PC-3 (cell line): ENCODE measurements around the gene PRR13. TPM values are rescaled to one million over a fixed set of nuclear protein-coding genes. Genes with fewer than 3 reads are reported as not detected.

Experiments used
- ATAC-seq: fragments of 200-7000 bp; cut with Tn5 transposase; 2 replicates; pipeline ENCODE4 v1.9.1; 2020; ENCODE audit warnings: mild to moderate bottlenecking, moderate library complexity
- BruUV-seq: library from RNA; stranded (reverse); fragments of 400-500 nt; replicated peaks from 2 replicates; lab custom pipeline; 2021; lab: Mats Ljungman, UMichigan
- CTCF ChIA-PET: fragments of 300-600 bp; sonication (Branson Sonifier 250); formaldehyde crosslinking; loops from one replicate; lab custom pipeline; 2022; ENCODE audit warnings: antibody characterized with exemption; lab: Charles Lee
- POLR2A ChIA-PET: fragments of 300-600 bp; sonication (Branson Sonifier 250); formaldehyde crosslinking; loops from one replicate; lab custom pipeline; 2022; ENCODE audit warnings: antibody characterized with exemption; ENCODE audit not compliant: unreplicated experiment; lab: Charles Lee
- DNase-seq: peaks from one replicate; pipeline ENCODE4 v3.0.0-alpha.2; 2015
- H2AFZ ChIP-seq: fragments of 300-600 bp; sonication (generic); 2 replicates; pipeline ENCODE4 v1.6.0; 2016; ENCODE audit warnings: antibody characterized with exemption, low read length
- H3F3A ChIP-seq: fragments of 300-600 bp; sonication (generic); one replicate; pipeline ENCODE4 v1.6.0; 2017; ENCODE audit warnings: antibody characterized with exemption, low read length, control low read depth, mild to moderate bottlenecking; ENCODE audit not compliant: unreplicated experiment
- H3K27ac ChIP-seq: fragments of 300-600 bp; sonication (generic); 2 replicates; pipeline ENCODE4 v1.5.1; 2016; ENCODE audit warnings: mild to moderate bottlenecking, low read length
- H3K27me3 ChIP-seq: fragments of 300-600 bp; sonication (generic); 2 replicates; pipeline ENCODE4 v1.6.1; 2016; ENCODE audit warnings: low read length, mixed read lengths
- H3K36me3 ChIP-seq: fragments of 300-600 bp; sonication (generic); 2 replicates; pipeline ENCODE4 v1.6.1; 2016; ENCODE audit warnings: low read depth, mixed run types, low read length, mixed read lengths
- H3K4me1 ChIP-seq: fragments of 300-600 bp; sonication (generic); 2 replicates; pipeline ENCODE4 v1.5.1; 2016; ENCODE audit warnings: low read length; ENCODE audit not compliant: insufficient read depth
- H3K4me2 ChIP-seq: fragments of 300-600 bp; sonication (generic); 2 replicates; pipeline ENCODE4 v1.6.0; 2016; ENCODE audit warnings: low read length
- H3K4me3 ChIP-seq: fragments of 300-600 bp; sonication (generic); 2 replicates; pipeline ENCODE4 v1.5.1; 2016; ENCODE audit warnings: mild to moderate bottlenecking, low read length, mixed read lengths
- H3K79me2 ChIP-seq: fragments of 300-600 bp; sonication (generic); 2 replicates; pipeline ENCODE4 v1.6.1; 2017; ENCODE audit warnings: low read length, mixed read lengths
- H3K9ac ChIP-seq: fragments of 300-600 bp; sonication (generic); 2 replicates; pipeline ENCODE4 v1.6.0; 2016; ENCODE audit warnings: mild to moderate bottlenecking, low read length
- H3K9me2 ChIP-seq: fragments of 300-600 bp; sonication (generic); replicated peaks from 2 replicates; pipeline ENCODE4 v1.6.1; 2016; ENCODE audit warnings: mixed run types, low read length, mixed read lengths
- H3K9me3 ChIP-seq: fragments of 300-600 bp; sonication (generic); 2 replicates; pipeline ENCODE4 v1.6.1; 2016; ENCODE audit warnings: low read length, mixed read lengths
- H4K20me1 ChIP-seq: fragments of 300-600 bp; sonication (generic); 2 replicates; pipeline ENCODE4 v1.6.1; 2016; ENCODE audit warnings: low read length, mixed read lengths
- EZH2 ChIP-seq: fragments of 300-600 bp; sonication (generic); IDR thresholded peaks from one replicate; pipeline ENCODE4 v1.6.1; 2017; ENCODE audit warnings: antibody characterized with exemption, mild to moderate bottlenecking, low read length; ENCODE audit not compliant: unreplicated experiment
- EZH2phosphoT487 ChIP-seq: fragments of 300-600 bp; sonication (generic); IDR thresholded peaks from 2 replicates; pipeline ENCODE4 v1.6.1; 2018; ENCODE audit warnings: mild to moderate bottlenecking, antibody characterized with exemption, low read length, borderline replicate concordance
- intact Hi-C: fragments of 100-400 bp; cut with micrococcal nuclease; formaldehyde crosslinking; loops from 2 replicates; pipeline ENCODE4 v1.9.0; 2023
- total RNA-seq: library from RNA; depleted of rRNA; stranded (reverse); fragments of >200 nt; gene quantifications from 2 replicates; pipeline ENCODE4 v1.2.3, GENCODE V29; 2014
- TF ChIP-seq, protein P1 (sequence below): fragments of 300-600 bp; sonication (generic); conservative IDR thresholded peaks from 2 replicates; pipeline ENCODE4 v1.5.1; 2017; ENCODE audit warnings: antibody characterized with exemption, low read depth, mild to moderate bottlenecking, low read length

The PRR13 gene
- total RNA-seq, 1 experiment from 2014 or later, result 54.2 TPM

DNA sequence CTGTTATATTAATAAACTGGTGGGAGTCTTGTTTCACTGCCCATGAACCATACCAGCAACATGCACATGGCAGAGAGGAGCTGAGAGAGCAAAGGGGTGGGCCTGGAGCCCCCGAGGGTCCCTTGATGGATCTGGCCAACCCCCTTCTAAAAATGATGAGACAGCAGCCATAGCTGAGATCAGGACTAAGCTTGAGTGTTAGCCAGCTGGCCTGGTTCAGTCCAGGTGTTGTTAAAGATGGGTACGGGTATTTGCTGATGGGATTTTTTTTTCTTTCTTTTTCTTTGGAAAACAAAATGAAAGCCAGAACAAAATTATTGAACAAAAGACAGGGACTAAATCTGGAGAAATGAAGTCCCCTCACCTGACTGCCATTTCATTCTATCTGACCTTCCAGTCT lies 26.3 kb downstream of the PRR13 start:
- no peak overlapping the region for H3K4me2 ChIP-seq
- H3F3A ChIP-seq, result peaks cover 4% of the 10 kb centered on the region
- H3K9me2 ChIP-seq, result no peaks in the 10 kb centered on the region
- peaks cover 65% of the 10 kb centered on the region for H4K20me1 ChIP-seq
- H3K27ac ChIP-seq, result no peak overlapping the region
- no peak overlapping the region for H3K9ac ChIP-seq
- no peaks in the 10 kb centered on the region for H3K27me3 ChIP-seq
- ChIA-PET CTCF (no interaction called here), POLR2A (no interaction called here)
- TF ChIP-seq, protein P1, sequence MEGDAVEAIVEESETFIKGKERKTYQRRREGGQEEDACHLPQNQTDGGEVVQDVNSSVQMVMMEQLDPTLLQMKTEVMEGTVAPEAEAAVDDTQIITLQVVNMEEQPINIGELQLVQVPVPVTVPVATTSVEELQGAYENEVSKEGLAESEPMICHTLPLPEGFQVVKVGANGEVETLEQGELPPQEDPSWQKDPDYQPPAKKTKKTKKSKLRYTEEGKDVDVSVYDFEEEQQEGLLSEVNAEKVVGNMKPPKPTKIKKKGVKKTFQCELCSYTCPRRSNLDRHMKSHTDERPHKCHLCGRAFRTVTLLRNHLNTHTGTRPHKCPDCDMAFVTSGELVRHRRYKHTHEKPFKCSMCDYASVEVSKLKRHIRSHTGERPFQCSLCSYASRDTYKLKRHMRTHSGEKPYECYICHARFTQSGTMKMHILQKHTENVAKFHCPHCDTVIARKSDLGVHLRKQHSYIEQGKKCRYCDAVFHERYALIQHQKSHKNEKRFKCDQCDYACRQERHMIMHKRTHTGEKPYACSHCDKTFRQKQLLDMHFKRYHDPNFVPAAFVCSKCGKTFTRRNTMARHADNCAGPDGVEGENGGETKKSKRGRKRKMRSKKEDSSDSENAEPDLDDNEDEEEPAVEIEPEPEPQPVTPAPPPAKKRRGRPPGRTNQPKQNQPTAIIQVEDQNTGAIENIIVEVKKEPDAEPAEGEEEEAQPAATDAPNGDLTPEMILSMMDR, result no peak
- TF ChIP-seq EZH2phosphoT487 (no peak), EZH2 (no peak)
- intact Hi-C loops, result no loop called here
- H3K4me1 ChIP-seq, result no peaks in the 10 kb centered on the region
- peaks cover 68% of the 10 kb centered on the region for H3K79me2 ChIP-seq
- H3K9me3 ChIP-seq, result no peaks in the 10 kb centered on the region
- H2AFZ ChIP-seq, result no peak overlapping the region
- TSS peak; percentile 21 for BruUV-seq
- DNase-seq (no peak), ATAC-seq (no peak)
- H3K36me3 ChIP-seq, result peaks cover 93% of the 10 kb centered on the region
- H3K4me3 ChIP-seq, result no peak overlapping the region

DNA sequence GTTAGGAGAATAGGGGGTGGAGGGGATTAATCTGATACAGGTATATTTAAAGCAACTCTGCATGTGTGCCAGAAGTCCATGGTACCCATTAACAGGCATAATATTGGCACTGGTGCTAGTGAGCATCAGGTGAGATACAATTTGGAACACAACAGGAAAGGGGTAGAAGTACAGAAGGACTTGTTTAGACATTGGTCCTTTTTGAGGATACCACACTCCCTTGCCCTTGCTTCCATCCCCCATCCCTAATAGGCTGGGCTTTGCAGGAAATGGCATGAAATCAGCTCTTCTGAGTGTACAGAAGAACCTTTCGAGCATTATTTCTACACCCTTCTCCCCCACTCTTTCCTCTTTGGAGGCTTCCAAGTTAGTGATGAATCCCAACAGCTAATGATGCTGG lies 26.7 kb downstream of the PRR13 start:
- DNase-seq (no peak), ATAC-seq (no peak)
- no peaks in the 10 kb centered on the region for H3K4me1 ChIP-seq
- H3K27ac ChIP-seq, result no peak overlapping the region
- no peak overlapping the region for H2AFZ ChIP-seq
- no TSS peak for BruUV-seq
- peaks cover 66% of the 10 kb centered on the region for H3K79me2 ChIP-seq
- POLR2A ChIA-PET, result no interaction called here
- peaks cover 4% of the 10 kb centered on the region for H3F3A ChIP-seq
- peaks cover 62% of the 10 kb centered on the region for H4K20me1 ChIP-seq
- peaks cover 91% of the 10 kb centered on the region for H3K36me3 ChIP-seq
- CTCF ChIA-PET, result no interaction called here
- no peaks in the 10 kb centered on the region for H3K9me2 ChIP-seq
- H3K9ac ChIP-seq, result no peak overlapping the region
- H3K27me3 ChIP-seq, result no peaks in the 10 kb centered on the region
- no peak overlapping the region for H3K4me2 ChIP-seq
- intact Hi-C loops, result no loop called here
- TF ChIP-seq EZH2phosphoT487 (no peak), EZH2 (no peak)
- TF ChIP-seq, protein P1, result no peak
- H3K9me3 ChIP-seq, result no peaks in the 10 kb centered on the region
- H3K4me3 ChIP-seq, result no peak overlapping the region

DNA sequence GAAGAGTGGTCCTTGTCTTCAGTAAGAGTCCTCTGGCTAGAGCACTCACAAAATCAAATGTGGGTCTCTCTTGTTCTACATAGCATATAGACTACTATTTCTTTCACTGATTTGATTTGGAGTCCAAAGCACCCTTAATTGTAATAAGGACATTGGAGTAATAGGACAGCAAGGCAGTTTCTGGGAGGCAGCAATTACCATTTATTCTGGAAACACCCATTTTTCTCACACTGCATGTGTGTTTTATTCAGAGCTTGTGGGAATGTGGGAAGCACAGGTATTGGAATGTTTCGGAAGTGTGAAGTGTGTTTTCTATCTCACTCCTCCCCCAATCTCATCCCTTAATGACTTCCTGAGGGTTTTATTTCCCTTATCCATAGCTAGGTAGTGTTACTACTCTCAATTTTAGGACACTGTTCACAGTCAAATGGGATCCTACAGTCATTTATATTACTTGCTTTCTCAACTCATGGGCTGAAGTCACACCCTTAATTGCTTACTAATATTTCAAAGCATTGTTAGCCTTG lies 30.6 kb downstream of the PRR13 start:
- intact Hi-C loops, result no loop called here
- H3K9me3 ChIP-seq, result no peaks in the 10 kb centered on the region
- H3K27ac ChIP-seq, result no peak overlapping the region
- H3K36me3 ChIP-seq, result peaks cover 92% of the 10 kb centered on the region
- H3K4me2 ChIP-seq, result no peak overlapping the region
- DNase-seq, result no peak
- peaks cover 9% of the 10 kb centered on the region for H3F3A ChIP-seq
- 0 out of 2 replicates have a peak, but pooled peaks have one; percentile 10 for ATAC-seq
- BruUV-seq, result no TSS peak
- TF ChIP-seq EZH2phosphoT487 (no peak), EZH2 (no peak)
- TF ChIP-seq, protein P1, result no peak
- no peaks in the 10 kb centered on the region for H3K4me1 ChIP-seq
- no peaks in the 10 kb centered on the region for H3K27me3 ChIP-seq
- peaks cover 64% of the 10 kb centered on the region for H4K20me1 ChIP-seq
- peaks cover 62% of the 10 kb centered on the region for H3K79me2 ChIP-seq
- H3K9me2 ChIP-seq, result no peaks in the 10 kb centered on the region
- ChIA-PET CTCF (no interaction called here), POLR2A (no interaction called here)
- no peak overlapping the region for H2AFZ ChIP-seq
- no peak overlapping the region for H3K4me3 ChIP-seq
- no peak overlapping the region for H3K9ac ChIP-seq
